ENCODE data around the gene SKP1.

DNA sequence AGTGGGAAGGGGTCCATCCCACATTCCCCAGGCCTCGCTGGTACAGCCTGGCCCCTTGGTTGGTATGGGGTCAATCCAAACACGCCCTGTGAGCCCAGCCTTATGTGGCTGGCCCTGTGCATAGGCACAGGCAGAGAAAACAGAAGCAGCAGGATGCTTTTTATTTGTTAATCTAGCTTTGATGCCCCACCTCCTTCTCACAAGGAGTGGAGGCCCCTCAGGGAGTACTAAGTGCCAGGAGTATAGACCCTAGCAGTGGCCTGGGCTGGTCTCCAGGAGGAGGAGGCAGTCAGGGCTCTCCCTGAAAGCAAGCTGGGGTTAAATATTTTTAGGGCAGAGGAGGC, 76.8 kb downstream of the SKP1 start:
- TF ChIP-seq EZH2 (IDR thresholded peaks at IDR 0.05; ENCODE audit: borderline replicate concordance, low read length) = no peak
- TF ChIP-seq, protein P1, sequence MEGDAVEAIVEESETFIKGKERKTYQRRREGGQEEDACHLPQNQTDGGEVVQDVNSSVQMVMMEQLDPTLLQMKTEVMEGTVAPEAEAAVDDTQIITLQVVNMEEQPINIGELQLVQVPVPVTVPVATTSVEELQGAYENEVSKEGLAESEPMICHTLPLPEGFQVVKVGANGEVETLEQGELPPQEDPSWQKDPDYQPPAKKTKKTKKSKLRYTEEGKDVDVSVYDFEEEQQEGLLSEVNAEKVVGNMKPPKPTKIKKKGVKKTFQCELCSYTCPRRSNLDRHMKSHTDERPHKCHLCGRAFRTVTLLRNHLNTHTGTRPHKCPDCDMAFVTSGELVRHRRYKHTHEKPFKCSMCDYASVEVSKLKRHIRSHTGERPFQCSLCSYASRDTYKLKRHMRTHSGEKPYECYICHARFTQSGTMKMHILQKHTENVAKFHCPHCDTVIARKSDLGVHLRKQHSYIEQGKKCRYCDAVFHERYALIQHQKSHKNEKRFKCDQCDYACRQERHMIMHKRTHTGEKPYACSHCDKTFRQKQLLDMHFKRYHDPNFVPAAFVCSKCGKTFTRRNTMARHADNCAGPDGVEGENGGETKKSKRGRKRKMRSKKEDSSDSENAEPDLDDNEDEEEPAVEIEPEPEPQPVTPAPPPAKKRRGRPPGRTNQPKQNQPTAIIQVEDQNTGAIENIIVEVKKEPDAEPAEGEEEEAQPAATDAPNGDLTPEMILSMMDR (conservative IDR thresholded peaks at IDR 0.05 in 1 of 2, IDR thresholded peaks at IDR 0.05 in 1 of 2; ENCODE audit: extremely low read depth in 1 of 2, insufficient read depth in 1 of 2, low read depth in 1 of 2, low read length in 2 of 2) = no peak
